Measurements from ENCODE around the gene LRBA.

The LRBA gene

DNA sequence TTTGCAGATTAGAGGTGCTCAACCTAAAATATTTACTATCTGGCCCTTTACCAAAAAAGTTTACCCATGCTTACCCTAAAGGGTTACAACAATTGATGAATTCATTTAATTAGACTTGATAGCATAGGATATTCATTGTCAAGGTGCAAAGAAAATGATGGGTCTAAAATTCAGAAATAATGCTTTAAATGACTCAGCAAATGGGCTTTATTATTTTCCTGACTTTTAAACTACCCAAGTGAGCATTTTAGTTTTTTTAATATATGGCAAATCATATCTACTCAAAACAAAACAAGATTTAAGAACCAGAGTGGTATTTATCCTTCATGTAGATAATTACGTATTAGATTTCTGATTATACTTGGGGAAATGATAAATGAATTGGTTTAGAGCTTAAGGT lies 701.1 kb downstream of the LRBA start:
- intact Hi-C loops (cut with DNase I) = no loop called here
- no peak for DNase-seq

DNA sequence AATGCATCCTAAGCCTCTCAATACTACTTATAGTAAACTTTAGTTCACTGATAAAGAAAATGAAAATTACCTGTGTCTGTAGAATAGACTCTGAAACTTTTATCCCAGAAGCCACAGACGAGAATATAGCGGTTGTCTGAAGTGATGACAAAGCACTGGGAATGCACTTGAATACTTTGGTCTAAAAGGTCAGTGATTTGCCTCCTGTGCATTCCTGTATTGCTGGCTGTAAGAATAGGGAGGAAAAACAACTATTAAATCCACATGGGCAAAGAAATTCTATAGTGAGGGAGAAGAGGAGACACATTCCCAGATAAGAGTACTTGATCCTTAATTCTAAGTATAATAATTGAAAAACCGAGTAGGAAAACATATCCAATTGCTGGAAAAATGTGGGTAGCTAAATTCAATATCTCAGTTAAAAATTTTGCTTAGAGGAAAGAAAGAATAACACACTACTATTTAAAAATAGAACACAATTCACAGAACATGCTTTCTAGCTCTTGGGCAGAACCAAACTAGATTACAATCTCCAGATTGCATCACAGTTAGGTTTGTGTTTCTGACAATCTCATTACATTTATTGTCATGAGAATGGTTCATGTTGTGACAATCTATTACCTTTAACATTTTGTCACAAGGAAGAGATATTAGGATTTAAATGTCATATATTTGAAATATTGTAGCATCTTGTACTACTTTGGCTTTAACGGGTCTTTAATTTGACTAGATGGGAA lies 704.8 kb downstream of the LRBA start:
- DNase-seq = no peak
- intact Hi-C loops (cut with DNase I) = no loop called here

DNA sequence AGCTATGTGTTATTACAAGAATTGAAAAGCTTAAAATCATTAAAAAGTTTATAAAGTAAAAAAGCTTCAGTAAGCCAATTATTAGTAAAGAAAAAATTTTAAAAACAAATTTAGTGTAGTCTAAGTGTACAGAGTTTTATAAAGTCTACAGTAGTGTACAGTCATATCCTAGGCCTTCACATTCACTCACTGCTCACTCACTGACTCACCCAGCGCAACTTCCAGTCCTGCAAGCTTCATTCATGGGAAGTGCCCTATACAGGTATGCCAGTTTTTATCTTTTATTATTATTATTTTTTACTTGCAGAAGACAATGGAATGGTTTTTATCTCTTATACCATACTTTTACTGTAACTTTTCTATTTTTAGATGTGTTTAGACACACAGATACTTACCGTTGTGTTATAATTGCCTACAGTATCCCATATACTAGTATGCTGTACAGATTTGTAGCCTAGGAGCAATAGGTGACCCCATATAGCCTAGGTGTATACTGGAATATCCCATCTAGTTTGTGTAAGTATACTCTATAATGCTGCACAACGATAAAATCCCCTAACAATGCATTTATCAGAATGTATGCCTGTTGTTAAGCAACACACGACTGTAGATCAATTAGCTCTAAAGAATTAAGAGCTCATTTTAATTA lies 706.1 kb downstream of the LRBA start:
- no peak for DNase-seq
- intact Hi-C loops (cut with DNase I) = no loop called here

GRCh38 chr4:150306719-150307118 lies 708.4 kb downstream of the LRBA start:
- DNase-seq = no peak
- intact Hi-C loops (cut with DNase I) = no loop called here

DNA sequence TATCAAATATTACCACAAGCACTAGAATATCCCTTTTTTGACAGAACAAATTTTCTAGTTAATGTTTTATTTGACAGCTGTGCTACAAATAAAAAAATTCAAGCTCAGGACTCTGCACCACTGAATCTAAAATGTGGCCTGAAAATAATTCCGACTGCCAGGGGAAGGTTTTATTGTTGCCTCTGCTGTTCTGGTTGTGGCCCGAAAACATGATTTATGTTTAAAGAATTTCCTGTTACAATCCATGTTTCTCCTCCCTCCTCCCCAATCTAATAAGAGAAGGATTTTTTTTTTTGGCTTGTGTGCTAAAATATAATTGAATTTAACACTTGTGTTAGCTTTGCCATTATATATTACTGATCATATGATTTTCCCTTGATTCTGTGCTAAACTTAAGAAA lies 709.1 kb downstream of the LRBA start:
- intact Hi-C loops (cut with DNase I) = no loop called here
- DNase-seq = no peak

- intact Hi-C loops (cut with DNase I) = no loop called here
- DNase-seq = no peak
Measured at GRCh38 chr4:150302553-150302952, 712.5 kb downstream of the LRBA start.

- DNase-seq = no peak
- intact Hi-C loops (cut with DNase I) = loop anchor here (5.0 kb wide), 1 partner anchor 567 kb away; no protein-coding TSS in a partner anchor
Measured at GRCh38 chr4:150299816-150300215, 715.3 kb downstream of the LRBA start.

GRCh38 chr4:150297861-150298474 lies 717.1 kb downstream of the LRBA start:
- intact Hi-C loops (cut with DNase I) = loop anchor here (5.0 kb wide), 1 partner anchor 569 kb away; no protein-coding TSS in a partner anchor
- peak in 24 of 42 donors; percentile 11 to 75 (median 46) for DNase-seq

GRCh38 chr4:150289881-150290280 lies 725.2 kb downstream of the LRBA start:
- DNase-seq = no peak
- intact Hi-C loops (cut with DNase I) = no loop called here

GRCh38 chr4:150289198-150289597 lies 725.9 kb downstream of the LRBA start:
- intact Hi-C loops (cut with DNase I) = no loop called here
- DNase-seq = no peak

DNA sequence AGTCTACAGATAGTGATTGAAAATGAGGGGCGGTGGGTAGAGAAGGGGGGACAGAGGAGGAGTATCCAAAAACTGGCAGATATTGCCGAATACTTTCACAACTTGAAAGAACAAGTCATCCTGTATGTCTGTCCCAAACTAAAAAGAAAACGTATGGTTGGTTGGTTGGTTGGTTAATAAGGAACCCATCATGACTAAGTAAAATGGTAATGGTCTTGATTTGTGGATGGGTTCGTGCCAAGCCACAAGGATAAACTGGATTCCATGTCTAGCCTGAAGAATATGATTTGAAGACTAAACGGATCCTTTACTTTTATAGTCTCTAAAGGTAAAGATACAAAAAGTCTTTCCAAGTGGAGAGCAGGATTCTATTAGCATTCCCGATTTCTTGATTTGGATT lies 728.4 kb downstream of the LRBA start:
- no peak for DNase-seq
- intact Hi-C loops (cut with DNase I) = no loop called here

DNA sequence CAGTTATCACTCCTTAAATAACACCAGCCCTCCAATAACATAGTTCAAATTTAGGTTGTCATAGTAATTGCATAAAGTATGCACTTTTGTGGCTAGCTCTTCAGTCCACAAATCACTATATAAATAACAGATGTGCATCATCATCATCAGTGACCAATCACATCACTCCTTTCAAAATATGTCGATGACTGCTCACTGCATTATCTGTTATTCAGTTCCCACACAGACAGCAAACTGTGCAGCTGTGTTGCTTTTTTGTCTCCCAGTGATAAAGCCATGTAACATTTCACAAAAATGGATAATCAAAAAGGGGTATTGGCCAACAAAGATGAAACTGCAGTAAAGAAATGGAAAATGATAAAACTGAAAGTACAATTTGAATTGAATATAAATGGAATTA lies 731.4 kb downstream of the LRBA start:
- DNase-seq = no peak
- intact Hi-C loops (cut with DNase I) = no loop called here

- intact Hi-C loops (cut with DNase I) = no loop called here
- no peak for DNase-seq
Measured at GRCh38 chr4:150280975-150281374, 734.1 kb downstream of the LRBA start.

- intact Hi-C loops (cut with DNase I) = no loop called here
- peak in 37 of 42 donors; percentile 30 to 83 (median 61) for DNase-seq
Measured at GRCh38 chr4:150280081-150280895, 734.8 kb downstream of the LRBA start.

DNA sequence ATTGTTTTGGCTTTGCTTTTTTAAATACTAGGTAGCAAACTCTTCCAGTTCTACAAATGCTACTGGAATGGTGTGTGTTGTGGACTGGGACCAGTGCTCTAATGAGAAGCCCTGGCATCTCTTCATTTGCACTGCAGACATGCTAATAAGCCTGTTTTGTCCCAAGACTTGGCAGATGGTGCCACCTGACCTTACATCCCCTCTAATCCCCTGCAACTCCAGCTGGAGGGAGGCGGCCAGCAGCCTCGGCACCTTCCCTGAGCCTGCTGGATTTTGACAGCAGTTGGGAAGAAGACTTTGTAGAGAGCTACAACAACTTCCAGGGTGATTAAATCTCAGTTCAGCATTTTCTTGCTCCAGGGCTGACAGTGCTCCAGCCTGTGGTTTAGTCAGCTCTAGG lies 736.9 kb downstream of the LRBA start:
- DNase-seq = peak in 4 of 42 donors; percentile 18 to 44 (median 22)
- intact Hi-C loops (cut with DNase I) = no loop called here

- intact Hi-C loops (cut with DNase I) = no loop called here
- no peak for DNase-seq
Measured at GRCh38 chr4:150268444-150268843, 746.6 kb downstream of the LRBA start.

- no peak for DNase-seq
- intact Hi-C loops (cut with DNase I) = no loop called here
Measured at GRCh38 chr4:150265806-150266205, 749.3 kb downstream of the LRBA start.

DNA sequence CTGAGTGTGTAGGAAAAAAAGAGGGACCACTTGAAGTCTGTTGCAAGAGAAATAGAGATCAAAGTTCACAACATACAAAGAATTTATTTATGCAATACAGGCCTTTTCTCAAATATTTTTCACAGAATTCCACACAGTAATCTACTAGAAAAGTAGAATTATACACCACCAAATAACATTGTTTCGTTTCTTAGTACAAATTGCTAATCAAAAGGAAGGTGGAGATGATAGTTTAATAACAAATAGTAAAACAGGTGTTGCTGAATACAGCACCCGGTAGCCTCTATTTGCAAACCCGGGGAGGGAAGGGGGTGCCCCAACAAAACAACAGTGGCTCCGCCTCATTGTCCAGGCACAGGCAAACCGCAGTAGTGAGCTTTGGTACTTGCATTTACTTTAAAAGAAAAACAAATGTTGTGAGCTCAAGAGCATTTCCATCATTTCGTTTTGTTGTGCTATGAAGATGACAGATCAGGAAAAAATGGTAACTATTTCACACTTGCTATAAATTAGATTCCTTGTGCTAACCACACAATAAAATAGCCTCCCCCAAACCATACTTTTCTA lies 750.4 kb downstream of the LRBA start:
- intact Hi-C loops (cut with DNase I) = no loop called here
- DNase-seq = no peak

DNA sequence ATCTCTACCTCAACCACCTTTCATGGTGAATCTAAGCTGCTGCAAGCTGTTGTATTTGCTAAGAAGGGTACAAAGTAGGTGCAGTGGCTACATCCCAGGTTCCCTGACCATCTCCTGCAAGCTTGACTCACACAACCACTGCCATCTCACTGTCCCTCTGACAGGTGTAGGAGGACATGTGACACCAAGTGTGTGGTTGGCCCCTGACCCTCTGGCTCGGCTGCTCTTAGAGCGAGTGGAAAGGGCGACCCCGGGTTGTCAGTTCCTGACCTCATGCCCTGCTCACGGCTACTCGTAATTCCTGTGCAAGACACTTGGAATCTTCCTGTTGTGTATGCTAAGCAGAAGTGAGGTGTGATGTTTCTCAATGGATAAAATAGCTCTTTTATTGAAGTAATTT lies 752.5 kb downstream of the LRBA start:
- no peak for DNase-seq
- intact Hi-C loops (cut with DNase I) = no loop called here
